ENCODE measurements around the gene OR52E5.

- TF ChIP-seq CTCF (IDR thresholded peaks at IDR 0.05) (no peak), POLR2A (IDR thresholded peaks at IDR 0.05) (no peak)
These were observed 27.2 kb upstream of the OR52E5 start for GRCh38 chr11:5865826-5866225.
